Measurements from ENCODE around the gene GRID1. TPM values are rescaled to one million over a fixed set of nuclear protein-coding genes. Genes with fewer than 3 reads are reported as not detected.

GRID1 gene
- total RNA-seq, 1 experiment from 2014 or later, result 5.6 TPM

GRCh38 chr10:86260564-86260963, 106.0 kb downstream of the GRID1 start:
- no peak overlapping the region for H2AFZ ChIP-seq (ENCODE audit: low read depth, low read length, poor library complexity, severe bottlenecking)
- ChIA-PET POLR2A (no interaction called here), RAD21 (ENCODE audit: low non-redundant PET in 1 of 2, low total read pairs in 2 of 2, uncharacterized antibody in 2 of 2, unreplicated experiment in 2 of 2) (no interaction called here), CTCF (no interaction called here)
- H3K27me3 ChIP-seq (ENCODE audit: insufficient read depth, low read length), result no peaks in the 10 kb centered on the region
- DNase-seq (ENCODE audit: low read depth, low spot score), result no peak
- H4K20me1 ChIP-seq (ENCODE audit: insufficient read depth), result no peaks in the 10 kb centered on the region
- H3K9ac ChIP-seq (ENCODE audit: low read length), result no peak overlapping the region
- intact Hi-C loops (cut with micrococcal nuclease), result loop anchor here (5.0 kb wide), 1 partner anchor 327 kb away; no protein-coding TSS in a partner anchor
- H3K79me2 ChIP-seq (ENCODE audit: insufficient read depth, low read length), result no peaks in the 10 kb centered on the region
- TF ChIP-seq FOSL1 (IDR thresholded peaks at IDR 0.05; ENCODE audit: low read depth) (no peak), EGR1 (IDR thresholded peaks at IDR 0.05; ENCODE audit: low read depth) (no peak), MAX (IDR thresholded peaks at IDR 0.05) (no peak), POLR2A (IDR thresholded peaks at IDR 0.05; ENCODE audit: borderline replicate concordance, extremely low read depth, insufficient read depth, insufficient read length) (no peak), ATF3 (IDR thresholded peaks at IDR 0.05) (no peak), EZH2phosphoT487 (IDR thresholded peaks at IDR 0.05; ENCODE audit: borderline replicate concordance) (no peak), RAD21 (IDR thresholded peaks at IDR 0.05; ENCODE audit: low read depth) (no peak), CBX3 (IDR thresholded peaks at IDR 0.05; ENCODE audit: low read depth) (no peak), SP1 (IDR thresholded peaks at IDR 0.05; ENCODE audit: low read depth) (no peak), SIN3A (IDR thresholded peaks at IDR 0.05; ENCODE audit: low read depth) (no peak), POLR2AphosphoS5 (IDR thresholded peaks at IDR 0.05; ENCODE audit: low read depth, low read length) (no peak), ZNF274 (IDR thresholded peaks at IDR 0.05; ENCODE audit: low read depth, low read length) (no peak), SRF (IDR thresholded peaks at IDR 0.05; ENCODE audit: low read depth) (no peak), ZBTB33 (IDR thresholded peaks at IDR 0.05; ENCODE audit: extremely low read depth, insufficient replicate concordance, low read length) (no peak), ZFX (IDR thresholded peaks at IDR 0.05) (no peak), JUND (IDR thresholded peaks at IDR 0.05) (no peak), REST (IDR thresholded peaks at IDR 0.05; ENCODE audit: low read depth) (no peak), YY1 (IDR thresholded peaks at IDR 0.05; ENCODE audit: extremely low read depth, insufficient replicate concordance, low read depth, low read length) (no peak), CEBPB (IDR thresholded peaks at IDR 0.05; ENCODE audit: low read depth) (no peak)
- ATAC-seq, result no peak
- H3K4me2 ChIP-seq (ENCODE audit: low read length), result no peak overlapping the region
- H3K36me3 ChIP-seq (ENCODE audit: control insufficient read depth in 1 of 2, insufficient read depth in 2 of 2, low read length in 2 of 2), result no peaks in the 10 kb centered on the region
- no TSS peak for BruUV-seq (replicated peaks)
- no peaks in the 10 kb centered on the region for H3K9me2 ChIP-seq (ENCODE audit: insufficient read depth)
- H3K9me3 ChIP-seq (ENCODE audit: control insufficient read depth in 1 of 2, insufficient read depth in 1 of 2, low read depth in 1 of 2, low read length in 2 of 2), result no peaks in the 10 kb centered on the region
- H3K4me1 ChIP-seq (ENCODE audit: control insufficient read depth in 1 of 2, insufficient read depth in 2 of 2, low read length in 2 of 2), result peaks cover 0 to 8% of the 10 kb centered on the region in 2 experiments; a peak in 2 of 4 replicates
- no peak overlapping the region for H3K27ac ChIP-seq (ENCODE audit: low read depth, low read length)
- H3K4me3 ChIP-seq (replicated peaks in 1 of 2; ENCODE audit: low read depth in 1 of 2, low read length in 2 of 2), result no peak overlapping the region

Data from HCT116 (cell line).